ENCODE data around the gene ZDHHC23. TPM values are rescaled to one million over a fixed set of nuclear protein-coding genes. Genes with fewer than 3 reads are reported as not detected.
A peak's percentile ranks its signal among the peaks of the same experiment; 100 is the strongest.

The ZDHHC23 gene
- total and polyA plus RNA-seq, 2 of the 13 experiments (the other 11 are each of a cell fraction or from before 2014, with no cell fraction given) = 1.6 to 8.8 TPM

- TF ChIP-seq SP4 (CRISPR knock-in tag; IDR thresholded peaks at IDR 0.05) (no peak), PPARG (CRISPR knock-in tag; conservative IDR thresholded peaks at IDR 0.05) (0 out of 2 replicates have a peak, but pooled peaks have one; percentile 19), TRAFD1 (CRISPR knock-in tag; IDR thresholded peaks at IDR 0.05; ENCODE audit: borderline replicate concordance) (no peak), ZNF552 (CRISPR knock-in tag; IDR thresholded peaks at IDR 0.05; ENCODE audit: borderline replicate concordance) (no peak), PHB2 (IDR thresholded peaks at IDR 0.05; ENCODE audit: partially characterized antibody) (no peak), SAP130 (CRISPR knock-in tag; IDR thresholded peaks at IDR 0.05; ENCODE audit: low read depth) (0 out of 2 replicates have a peak, but pooled peaks have one; percentile 17), EZH2 (conservative IDR thresholded peaks at IDR 0.05; ENCODE audit: low read depth, low read length) (no peak), PTBP1 (IDR thresholded peaks at IDR 0.05; ENCODE audit: low read depth, low read length, poor library complexity, severe bottlenecking) (no peak), MIXL1 (CRISPR knock-in tag; IDR thresholded peaks at IDR 0.05) (no peak), ZNF503 (CRISPR knock-in tag; IDR thresholded peaks at IDR 0.05) (no peak), HNF1B (CRISPR knock-in tag; IDR thresholded peaks at IDR 0.05) (no peak), MATR3 (CRISPR knock-in tag; IDR thresholded peaks at IDR 0.05) (no peak), KIAA2018 (CRISPR knock-in tag; IDR thresholded peaks at IDR 0.05; ENCODE audit: borderline replicate concordance) (no peak), ZNF441 (CRISPR knock-in tag; IDR thresholded peaks at IDR 0.05; ENCODE audit: borderline replicate concordance) (no peak)
These were observed 35.1 kb upstream of the ZDHHC23 start (continued) for GRCh38 chr3:113912552-113913236.
